GM19240 (cell line): Measurements from ENCODE around the gene INMT.
"Not testable (repeated sequence)": the region's sequence is repeated elsewhere in the genome, so short reads cannot be mapped to it uniquely, and the experiment has no call there.

Experiments used
- DNase-seq: peaks from one replicate; pipeline ENCODE4 v3.0.0; 2011; ENCODE audit warnings: low spot score; ENCODE audit not compliant: insufficient read length

Gene INMT

GRCh38 chr7:30751696-30752273, at the start of gene INMT:
Gene INMT (plus strand): TSS chr7:30752135. CDS start chr7:30752151, 16 bp downstream.
- no peak for DNase-seq

- no peak for DNase-seq
Measured at GRCh38 chr7:30702200-30702599, 49.7 kb upstream of the INMT start.

- DNase-seq, result no peak
Measured at GRCh38 chr7:30703756-30704155, 48.2 kb upstream of the INMT start.

- no peak for DNase-seq
Measured at GRCh38 chr7:30705008-30705407, 46.9 kb upstream of the INMT start.

- no peak for DNase-seq
Measured at GRCh38 chr7:30705596-30705995, 46.3 kb upstream of the INMT start.

GRCh38 chr7:30706316-30706715, 45.6 kb upstream of the INMT start:
- no peak for DNase-seq

GRCh38 chr7:30706908-30707307, 45.0 kb upstream of the INMT start:
- DNase-seq, result no peak

GRCh38 chr7:30707391-30708357, 44.3 kb upstream of the INMT start:
- no peak for DNase-seq

GRCh38 chr7:30708412-30708811, 43.5 kb upstream of the INMT start:
- no peak for DNase-seq

GRCh38 chr7:30708983-30709382, 43.0 kb upstream of the INMT start:
- no peak for DNase-seq

GRCh38 chr7:30709549-30709948, 42.4 kb upstream of the INMT start:
- DNase-seq, result no peak

GRCh38 chr7:30710669-30711068, 41.3 kb upstream of the INMT start:
- DNase-seq, result no peak

GRCh38 chr7:30713392-30713791, 38.5 kb upstream of the INMT start:
- no peak for DNase-seq

GRCh38 chr7:30714129-30714528, 37.8 kb upstream of the INMT start:
- DNase-seq, result no peak

- no peak for DNase-seq
Measured at GRCh38 chr7:30717181-30717580, 34.8 kb upstream of the INMT start.

GRCh38 chr7:30719434-30719833, 32.5 kb upstream of the INMT start:
- not testable (repeated sequence) for DNase-seq

GRCh38 chr7:30721211-30721610, 30.7 kb upstream of the INMT start:
- DNase-seq, result no peak

GRCh38 chr7:30722187-30722586, 29.7 kb upstream of the INMT start:
- DNase-seq, result no peak

- DNase-seq, result no peak
Measured at GRCh38 chr7:30722671-30723070, 29.3 kb upstream of the INMT start.

- no peak for DNase-seq
Measured at GRCh38 chr7:30723776-30724175, 28.2 kb upstream of the INMT start.

- no peak for DNase-seq
Measured at GRCh38 chr7:30726296-30727006, 25.5 kb upstream of the INMT start.
